Esophagus mucosa (tissue), 1 donor: ENCODE results near the gene HSPA8. TPM values are rescaled to one million over a fixed set of nuclear protein-coding genes. Genes with fewer than 3 reads are reported as not detected.

Source experiments
- ATAC-seq: fragments of 200-7000 bp; cut with Tn5 transposase; one replicate; pipeline ENCODE4 v1.9.1; 2020
- total RNA-seq: library from RNA; stranded (reverse); gene quantifications from one replicate; pipeline ENCODE4 v1.2.4, GENCODE V29; 2023
- donor health status: DM: yes; HTN: yes; CAD: no.

HSPA8 gene
- total RNA-seq, 1 donor from 2014 or later, result 681 TPM

GRCh38 chr11:123047266-123047946 lies 14.5 kb downstream of the HSPA8 start:
- peak; percentile 19 for ATAC-seq

DNA sequence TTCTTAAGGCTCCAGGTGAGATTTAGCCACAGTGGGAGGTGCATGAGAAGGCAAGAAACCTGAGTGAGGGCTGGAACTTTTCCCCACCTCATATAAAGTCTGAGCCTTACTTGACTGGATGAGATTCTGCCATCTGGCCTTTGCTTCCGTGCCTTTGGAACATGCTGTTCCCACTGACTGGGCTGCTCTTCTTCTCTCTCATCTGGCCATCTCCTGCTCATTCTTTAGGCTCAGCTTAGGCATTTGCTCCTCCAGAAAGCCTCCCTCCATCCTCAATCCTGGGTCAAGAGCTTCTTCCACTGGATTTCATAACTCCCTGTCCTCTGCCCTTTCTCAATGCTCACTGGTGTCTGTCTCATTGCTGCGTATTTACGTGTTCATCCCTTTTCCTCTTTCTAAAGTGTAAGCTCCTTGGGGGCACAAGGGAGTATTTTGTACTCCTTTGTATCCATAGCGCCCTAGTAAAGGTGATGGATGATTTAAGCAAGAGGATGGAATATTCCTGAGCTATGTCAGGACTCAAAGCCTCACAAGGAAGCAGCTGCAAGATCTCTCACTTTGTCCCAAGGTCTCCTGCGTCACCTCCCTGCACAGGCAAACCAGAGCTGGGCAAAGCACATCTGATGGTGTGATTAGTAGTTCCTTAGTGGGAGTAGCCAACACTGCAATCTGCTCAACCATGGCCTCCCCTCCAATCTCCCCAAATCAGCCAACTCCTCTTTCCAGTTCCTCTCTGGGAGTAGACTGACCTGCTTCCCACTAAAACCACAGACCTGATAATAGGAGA lies 15.3 kb downstream of the HSPA8 start:
- ATAC-seq, result no peak

GRCh38 chr11:123045101-123045500 lies 16.8 kb downstream of the HSPA8 start:
- ATAC-seq, result no peak

GRCh38 chr11:123041185-123041584 lies 20.8 kb downstream of the HSPA8 start:
- no peak for ATAC-seq

DNA sequence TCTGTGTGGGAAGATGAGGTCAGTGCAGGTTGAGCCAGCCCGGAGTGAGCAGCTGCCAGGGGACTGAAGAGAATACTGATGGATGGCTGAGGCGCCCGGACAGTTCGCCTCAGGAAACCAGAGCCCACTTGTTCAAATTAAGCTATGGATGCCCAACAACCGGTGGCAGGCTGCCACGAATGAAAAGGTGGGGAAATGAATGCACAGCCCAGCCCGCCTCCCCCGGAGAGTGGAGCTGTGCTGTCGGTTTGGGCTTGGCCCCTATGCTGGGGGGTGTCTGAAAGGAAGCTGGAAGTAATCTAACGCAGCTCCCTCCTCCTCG lies 21.9 kb downstream of the HSPA8 start:
- ATAC-seq, result no peak

DNA sequence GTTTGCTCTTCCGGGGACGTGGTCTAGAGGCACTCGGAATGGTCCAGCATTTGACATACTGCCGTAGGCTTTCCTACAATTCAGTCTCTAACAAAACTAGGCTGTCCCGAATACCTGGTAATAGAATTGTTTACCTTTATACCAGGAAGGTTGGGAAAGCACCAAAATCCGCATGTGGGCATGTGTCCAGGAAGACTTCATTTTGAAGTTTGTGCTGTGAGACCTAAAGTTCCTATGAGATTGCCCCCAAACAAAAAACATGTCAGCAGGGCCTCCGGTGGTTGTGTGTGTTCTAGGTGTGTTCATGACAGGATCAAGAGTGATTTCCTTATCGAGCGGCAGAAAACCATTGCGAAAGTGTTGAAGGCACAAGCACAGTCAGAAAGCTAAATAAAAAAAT lies 26.1 kb downstream of the HSPA8 start:
- ATAC-seq, result peak; percentile 33

DNA sequence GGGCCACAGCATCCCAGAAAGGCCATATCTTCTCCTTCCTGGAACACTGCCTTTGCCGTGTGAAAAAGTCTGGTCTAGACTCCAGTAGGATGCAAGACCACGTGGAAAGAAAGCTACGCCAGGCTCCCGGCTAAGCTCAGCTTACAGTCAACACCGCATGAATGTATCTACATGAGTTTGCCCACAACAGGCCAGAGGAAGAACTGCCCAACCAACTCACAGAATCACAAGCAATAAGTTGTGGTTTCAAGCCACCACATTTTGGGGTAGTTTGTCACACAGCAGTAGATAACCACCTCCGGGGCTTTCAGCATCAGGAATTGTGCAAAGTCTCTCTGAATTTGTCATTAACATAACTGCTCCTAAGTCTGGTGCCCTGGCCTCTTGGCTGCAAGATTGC lies 27.3 kb downstream of the HSPA8 start:
- no peak for ATAC-seq

GRCh38 chr11:123033895-123034294 lies 28.0 kb downstream of the HSPA8 start:
- no peak for ATAC-seq

DNA sequence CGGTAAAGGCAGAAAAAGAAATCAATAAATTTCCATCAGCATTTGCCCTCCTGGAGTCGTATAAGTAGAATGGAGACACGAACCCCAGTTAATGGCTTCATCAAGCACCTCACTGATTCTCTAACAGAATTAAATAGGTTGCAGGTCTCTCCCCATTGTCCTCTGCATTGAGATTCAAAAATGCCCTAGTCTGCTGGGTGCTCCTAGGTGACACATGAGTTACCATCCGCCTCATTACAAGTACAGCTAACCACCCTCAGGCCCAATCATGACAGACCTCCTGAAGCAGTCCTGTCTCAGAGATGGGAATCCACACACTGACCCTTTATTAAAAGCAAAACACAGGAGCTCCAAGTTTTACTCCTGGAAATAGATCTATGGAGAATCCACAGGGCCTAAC lies 31.4 kb downstream of the HSPA8 start:
- ATAC-seq, result no peak

GRCh38 chr11:123020968-123021367 lies 41.0 kb downstream of the HSPA8 start:
- peak; percentile 31 for ATAC-seq

GRCh38 chr11:123018702-123019101 lies 43.2 kb downstream of the HSPA8 start:
- no peak for ATAC-seq

- ATAC-seq, result no peak
Measured at GRCh38 chr11:123011510-123011909, 50.4 kb downstream of the HSPA8 start.

Other genes starting within 250 kb of the HSPA8 start
- gene CRTAM, start 223.6 kb downstream of the HSPA8 start, total RNA-seq, result not detected
- gene JHY, start 179.4 kb downstream of the HSPA8 start, total RNA-seq, result 1.6 TPM
- gene BSX, start 80.3 kb downstream of the HSPA8 start, total RNA-seq, result not detected
- gene CLMP, start 133.1 kb upstream of the HSPA8 start, total RNA-seq, result 3.7 TPM